Endothelial cell of umbilical vein (primary cell): ENCODE data around the gene ZNF256.

Source experiments
- CTCF ChIP-seq, 2 donors: IDR thresholded peaks; 1 replicate in 1 of 2; 2 replicates in 1 of 2; pipeline ENCODE4 v1.5.1; 2011; ENCODE audit warnings: low read length in 2 of 2, mild to moderate bottlenecking in 2 of 2, moderate library complexity in 2 of 2, control low read depth in 1 of 2, inconsistent platforms in 1 of 2, low read depth in 1 of 2; ENCODE audit not compliant: insufficient read depth in 1 of 2; ENCODE audit errors: extremely low read depth in 1 of 2
- POLR2A ChIP-seq: IDR thresholded peaks from 2 replicates; pipeline ENCODE4 v1.6.1; 2012; ENCODE audit warnings: low read depth, mild to moderate bottlenecking, control low read depth, low read length
- POLR2AphosphoS5 ChIP-seq: IDR thresholded peaks from 2 replicates; pipeline ENCODE4 v1.6.1; 2012; ENCODE audit warnings: low read depth, mild to moderate bottlenecking, control low read depth, low read length, moderate library complexity; ENCODE audit not compliant: insufficient read depth

GRCh38 chr19:57927587-57927986, 19.9 kb downstream of the ZNF256 start:
- no peak for TF ChIP-seq CTCF (IDR thresholded peaks at IDR 0.05; ENCODE audit: extremely low read depth in 1 of 2, insufficient read depth in 1 of 2, low read depth in 1 of 2, low read length in 2 of 2)
- no peak for TF ChIP-seq POLR2A
- TF ChIP-seq POLR2AphosphoS5, result no peak
